ENCODE data around the gene PTDSS2.

DNA sequence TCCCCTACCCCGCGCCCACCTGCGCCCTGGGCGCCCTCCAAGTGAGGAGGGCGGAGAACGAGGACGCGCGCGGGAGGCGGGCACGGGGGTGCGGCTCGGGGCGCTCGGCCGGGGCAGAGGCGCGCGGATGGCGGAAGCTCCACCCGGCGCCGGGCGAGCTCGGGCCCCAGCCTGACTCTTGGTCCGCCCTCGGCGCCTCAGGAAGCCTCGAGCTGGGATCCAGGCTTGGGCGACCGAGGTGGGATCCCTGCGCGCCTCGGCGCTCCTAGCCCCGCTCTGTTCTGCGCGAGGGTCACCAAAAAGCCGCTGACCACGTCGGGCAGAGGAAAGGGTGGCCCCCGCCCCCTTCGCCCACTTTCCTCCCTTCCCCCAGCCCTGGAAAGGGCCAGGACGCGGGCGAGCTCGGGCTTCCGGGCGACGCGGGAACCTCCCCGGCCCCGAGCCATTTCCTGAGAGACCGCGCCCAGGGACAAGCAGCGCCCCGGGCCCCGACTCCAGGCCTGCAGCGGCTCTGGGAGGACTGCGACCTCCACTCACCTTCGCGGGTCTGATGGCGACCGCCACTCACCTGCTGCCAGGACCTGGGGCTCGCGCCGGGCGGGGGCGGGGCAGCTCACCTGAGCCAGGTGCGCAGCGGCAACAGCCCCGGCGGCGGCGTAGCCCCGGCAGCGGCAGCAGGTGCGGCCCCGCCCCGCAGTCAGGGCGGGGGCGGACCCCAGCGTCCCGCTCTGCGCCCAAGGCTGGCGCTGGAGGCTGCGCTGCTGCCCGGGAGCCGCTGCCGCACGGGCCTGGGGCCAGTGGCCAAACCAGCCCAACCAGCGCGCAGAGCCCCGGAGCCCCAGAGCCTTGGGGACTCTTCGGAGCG, 33.1 kb upstream of the PTDSS2 start:
- TF ChIP-seq POLR2A (IDR thresholded peaks at IDR 0.05) (no peak), POLR2AphosphoS5 (IDR thresholded peaks at IDR 0.05) (peak; percentile 66 to 78 (median 75))
- TF ChIP-seq, protein P1, sequence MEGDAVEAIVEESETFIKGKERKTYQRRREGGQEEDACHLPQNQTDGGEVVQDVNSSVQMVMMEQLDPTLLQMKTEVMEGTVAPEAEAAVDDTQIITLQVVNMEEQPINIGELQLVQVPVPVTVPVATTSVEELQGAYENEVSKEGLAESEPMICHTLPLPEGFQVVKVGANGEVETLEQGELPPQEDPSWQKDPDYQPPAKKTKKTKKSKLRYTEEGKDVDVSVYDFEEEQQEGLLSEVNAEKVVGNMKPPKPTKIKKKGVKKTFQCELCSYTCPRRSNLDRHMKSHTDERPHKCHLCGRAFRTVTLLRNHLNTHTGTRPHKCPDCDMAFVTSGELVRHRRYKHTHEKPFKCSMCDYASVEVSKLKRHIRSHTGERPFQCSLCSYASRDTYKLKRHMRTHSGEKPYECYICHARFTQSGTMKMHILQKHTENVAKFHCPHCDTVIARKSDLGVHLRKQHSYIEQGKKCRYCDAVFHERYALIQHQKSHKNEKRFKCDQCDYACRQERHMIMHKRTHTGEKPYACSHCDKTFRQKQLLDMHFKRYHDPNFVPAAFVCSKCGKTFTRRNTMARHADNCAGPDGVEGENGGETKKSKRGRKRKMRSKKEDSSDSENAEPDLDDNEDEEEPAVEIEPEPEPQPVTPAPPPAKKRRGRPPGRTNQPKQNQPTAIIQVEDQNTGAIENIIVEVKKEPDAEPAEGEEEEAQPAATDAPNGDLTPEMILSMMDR (IDR thresholded peaks at IDR 0.05 in 8 of 11, conservative IDR thresholded peaks at IDR 0.05 in 3 of 11) = no peak
